Sciatic nerve (tissue), 2 donors: Measurements from ENCODE around the gene CRB1. TPM values are rescaled to one million over a fixed set of nuclear protein-coding genes. Genes with fewer than 3 reads are reported as not detected.
"Not testable (repeated sequence)": the region's sequence is repeated elsewhere in the genome, so short reads cannot be mapped to it uniquely, and the experiment has no call there.

Experiments
- ATAC-seq: fragments of 200-7000 bp; cut with Tn5 transposase; one replicate; pipeline ENCODE4 v1.9.1; 2020; ENCODE audit warnings: mild to moderate bottlenecking, moderate library complexity
- DNase-seq: peaks from one replicate; pipeline ENCODE4 v3.0.0-alpha.2; 2020; ENCODE audit warnings: low spot score
- intact Hi-C: fragments of 100-400 bp; cut with DNase I; formaldehyde crosslinking; loops from one replicate; pipeline ENCODE4 v1.14.2; 2022
- total RNA-seq: library from RNA; stranded (reverse); fragmentation: NEBNext Ultra II Directional; extraction: Animal tissue kit (Norgen Biotek cat#: 25700); gene quantifications from one replicate; pipeline ENCODE4 v1.2.1, GENCODE V29; 2021
- donor health status: DM: no; HTN: no; CAD: no.
- donor health status: DM: no; HTN: no; CAD: no.

CRB1 gene
- total RNA-seq, 1 donor from 2014 or later, result 0.94 TPM

DNA sequence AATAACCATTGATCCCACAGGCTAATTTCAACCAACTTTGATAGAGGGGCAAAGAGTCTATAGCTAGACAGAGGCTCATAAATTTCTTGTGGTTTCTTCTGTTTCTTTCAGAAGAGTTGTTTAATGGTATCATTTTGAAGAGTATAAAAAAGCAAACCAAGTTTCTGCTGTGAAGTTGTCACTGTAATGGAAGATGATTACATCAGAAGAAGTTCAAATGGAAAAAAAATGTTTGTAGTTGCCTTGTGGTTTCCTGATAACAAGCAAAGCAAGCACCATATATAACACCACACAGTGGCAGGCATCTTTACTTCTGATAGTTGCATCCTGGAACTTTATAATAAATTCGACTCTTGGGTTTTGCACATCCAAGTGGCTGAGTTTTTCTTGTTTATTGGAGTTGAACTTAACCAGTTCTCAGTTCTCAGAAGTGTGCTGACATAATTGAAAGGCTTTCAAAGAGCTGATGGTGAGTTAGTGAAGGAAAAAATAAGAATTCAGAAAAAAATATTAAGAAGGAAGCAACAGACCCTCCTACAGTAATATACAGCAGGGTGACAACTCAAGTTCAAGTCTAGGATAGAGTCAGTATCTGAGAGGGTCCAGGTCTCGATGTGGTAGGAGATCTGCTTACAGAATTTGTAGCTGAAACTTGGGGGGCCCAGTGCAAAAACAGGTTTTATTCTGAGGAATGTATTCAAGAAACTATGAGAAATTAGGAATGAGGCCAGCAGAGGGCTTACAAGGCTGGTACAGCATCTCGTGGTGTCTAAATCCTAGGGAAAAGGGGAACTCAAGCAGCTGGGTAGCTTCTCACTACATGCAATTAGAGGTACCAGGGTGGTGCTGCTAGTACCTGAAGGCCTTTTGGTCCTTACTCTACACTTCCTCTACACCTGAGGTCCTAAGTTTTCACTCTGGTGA, 123.5 kb downstream of the CRB1 start:
- no peak for DNase-seq
- ATAC-seq, result no peak
- intact Hi-C loops, result no loop called here

DNA sequence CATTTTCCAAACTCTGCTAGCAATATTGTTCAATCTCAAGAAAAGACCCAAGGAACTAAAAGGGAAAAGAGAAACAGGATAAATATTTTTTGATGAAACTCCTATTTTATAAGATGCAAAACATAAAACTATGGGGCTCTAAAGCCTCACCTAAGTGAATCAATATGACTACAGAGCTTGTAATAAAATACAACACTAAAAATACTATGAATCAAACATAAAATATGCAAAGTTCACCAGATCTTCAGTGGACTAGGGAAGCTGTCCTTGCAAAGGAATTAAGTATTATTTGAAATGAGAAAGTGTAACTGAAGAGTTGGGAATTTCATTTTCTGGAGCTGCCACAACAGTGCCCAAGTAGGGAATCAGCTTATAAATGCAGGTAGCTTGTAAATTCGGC, 124.5 kb downstream of the CRB1 start:
- no peak for DNase-seq
- intact Hi-C loops, result no loop called here
- no peak for ATAC-seq

- intact Hi-C loops, result no loop called here
- ATAC-seq, result no peak
- no peak for DNase-seq
Measured at GRCh38 chr1:197393105-197393504, 125.1 kb downstream of the CRB1 start.

- ATAC-seq, result no peak
- no peak for DNase-seq
- intact Hi-C loops, result no loop called here
Measured at GRCh38 chr1:197393772-197394171, 125.7 kb downstream of the CRB1 start.

GRCh38 chr1:197394831-197395608, 127.0 kb downstream of the CRB1 start:
- intact Hi-C loops, result no loop called here
- no peak for ATAC-seq
- no peak for DNase-seq

DNA sequence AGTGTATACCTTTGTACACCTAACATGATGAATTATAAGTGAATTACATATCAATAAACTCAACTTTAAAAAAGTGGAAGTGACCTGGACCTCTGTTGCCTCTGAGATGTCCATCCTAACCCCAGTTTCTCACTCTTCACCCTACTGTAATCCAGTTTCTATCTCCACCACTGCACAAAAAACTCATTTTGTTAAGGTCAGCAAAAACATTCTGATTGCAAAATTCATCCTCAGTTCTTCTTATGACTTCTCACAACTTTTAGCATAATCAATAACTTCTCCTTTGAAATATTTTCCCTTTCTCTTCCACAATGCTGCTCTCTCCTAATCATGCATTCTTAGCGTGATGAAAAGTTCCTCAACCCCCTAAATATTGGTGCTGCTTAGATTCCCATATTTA, 129.8 kb downstream of the CRB1 start:
- intact Hi-C loops, result no loop called here
- no peak for ATAC-seq

DNA sequence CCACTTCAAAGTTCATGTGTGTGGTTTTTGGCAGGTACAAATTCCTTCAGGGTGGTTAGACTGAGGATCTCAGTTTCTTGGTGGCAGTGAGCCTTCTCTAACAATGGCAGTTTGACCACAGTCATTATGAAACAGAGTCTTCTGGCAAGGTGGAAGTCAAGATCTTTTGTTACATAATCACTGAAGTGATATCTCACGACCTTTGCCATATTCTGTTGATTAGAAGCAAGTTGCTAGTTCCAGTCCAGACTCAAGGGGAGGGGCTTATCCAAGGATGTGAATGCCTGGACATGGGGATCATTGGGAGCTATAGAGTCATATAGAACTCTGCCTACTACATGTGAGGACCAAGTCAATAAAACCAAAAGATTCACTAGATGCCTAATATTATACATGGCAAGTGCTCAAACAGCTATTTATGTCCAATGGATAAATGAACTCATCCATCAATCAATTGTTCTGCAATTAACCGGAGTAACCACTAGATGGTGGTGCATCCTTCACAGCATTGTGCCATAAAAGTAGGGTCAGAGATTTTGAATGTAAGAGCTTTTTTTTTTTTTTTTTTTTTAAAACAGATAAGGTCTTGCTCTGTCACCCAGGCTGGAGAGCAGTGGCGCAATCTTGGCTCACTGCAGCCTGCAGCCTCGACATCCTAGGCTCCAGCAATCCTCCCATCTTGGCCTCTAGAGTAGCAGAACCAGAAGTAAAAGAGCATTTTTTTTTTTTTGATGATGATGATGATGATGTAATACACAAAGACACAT, 131.9 kb downstream of the CRB1 start:
- ATAC-seq, result no peak
- intact Hi-C loops, result no loop called here
- no peak for DNase-seq

More for the DNA sequence above, 129.8 kb downstream of the CRB1 start:
- no peak for DNase-seq

GRCh38 chr1:197400522-197400902, 132.5 kb downstream of the CRB1 start:
- DNase-seq, result no peak
- intact Hi-C loops, result no loop called here
- ATAC-seq, result no peak

GRCh38 chr1:197402189-197402588, 134.1 kb downstream of the CRB1 start:
- intact Hi-C loops, result no loop called here
- DNase-seq (no peak), ATAC-seq (no peak)

- intact Hi-C loops, ATAC-seq, DNase-seq: not testable (repeated sequence)
Measured at GRCh38 chr1:197404774-197405173, 136.7 kb downstream of the CRB1 start.

- intact Hi-C loops, result not testable (repeated sequence)
Measured at GRCh38 chr1:197405614-197406013, 137.6 kb downstream of the CRB1 start.

DNA sequence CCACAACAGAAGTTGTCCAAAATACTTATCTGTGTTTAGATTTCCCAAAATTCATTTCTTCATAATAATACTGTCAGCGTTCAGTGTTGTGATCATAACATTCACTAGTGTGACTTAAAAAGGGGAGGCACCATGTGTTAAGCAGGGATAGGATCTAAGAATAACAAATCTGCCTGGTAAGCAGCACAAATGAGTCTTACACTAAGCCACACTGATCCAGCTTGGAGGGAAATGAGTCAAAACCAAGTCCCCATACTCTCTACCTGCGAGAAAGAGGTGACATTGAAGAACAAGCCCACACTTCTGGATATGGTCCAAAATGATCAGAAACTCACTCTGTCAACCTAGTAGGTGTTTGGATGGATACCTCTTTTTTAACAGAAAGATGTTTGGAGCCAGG, 145.5 kb downstream of the CRB1 start:
- intact Hi-C loops, result no loop called here
- no peak for DNase-seq
- ATAC-seq, result no peak

More at GRCh38 chr1:197405614-197406013, 137.6 kb downstream of the CRB1 start:
- DNase-seq, ATAC-seq: not testable (repeated sequence)

DNA sequence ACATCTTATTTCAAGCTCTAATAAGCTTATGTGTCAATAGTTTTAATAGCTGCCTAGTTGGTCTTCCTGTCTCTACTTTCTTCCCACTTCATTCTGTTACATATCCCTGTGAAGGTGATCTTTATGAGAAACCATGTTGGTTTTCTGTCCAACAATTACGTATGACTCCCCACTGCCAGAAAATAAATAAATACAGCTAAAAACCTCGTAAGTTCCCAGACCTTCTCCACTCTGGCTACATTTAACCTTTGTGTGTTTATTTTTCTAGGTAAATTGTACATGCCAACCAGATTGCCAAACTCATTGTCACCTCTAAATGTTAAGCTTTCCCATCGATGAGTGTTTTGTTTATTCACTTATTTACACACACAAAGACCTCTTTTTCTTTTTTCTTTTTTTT, 147.2 kb downstream of the CRB1 start:
- intact Hi-C loops, result no loop called here

DNA sequence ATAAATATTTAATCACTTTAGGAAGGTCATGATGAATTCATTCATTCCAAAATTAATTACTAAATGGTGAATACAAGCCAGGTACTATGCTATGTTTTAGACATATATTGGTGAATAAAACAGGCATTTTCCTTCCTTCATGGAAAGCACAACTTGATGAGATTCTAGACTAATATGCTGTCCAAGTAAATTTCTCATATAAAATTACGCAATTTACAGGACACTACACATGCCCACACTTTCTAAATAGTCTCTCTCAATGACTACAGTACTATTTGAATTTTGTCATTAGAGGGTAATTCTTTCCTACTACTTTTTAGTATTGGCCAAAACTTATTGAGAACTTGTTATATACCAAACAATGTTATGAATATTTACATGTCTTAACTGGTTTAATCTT, 150.6 kb downstream of the CRB1 start:
- no peak for DNase-seq
- intact Hi-C loops, result no loop called here
- no peak for ATAC-seq

More for the DNA sequence above, 147.2 kb downstream of the CRB1 start:
- ATAC-seq (no peak), DNase-seq (no peak)

GRCh38 chr1:197422993-197423392, 154.9 kb downstream of the CRB1 start:
- DNase-seq (no peak), ATAC-seq (no peak)
- intact Hi-C loops, result no loop called here

GRCh38 chr1:197424380-197424779, 156.3 kb downstream of the CRB1 start:
- DNase-seq (no peak), ATAC-seq (no peak)
- intact Hi-C loops, result no loop called here

- no peak for DNase-seq
- intact Hi-C loops, result no loop called here
- ATAC-seq, result no peak
Measured at GRCh38 chr1:197429372-197429771, 161.3 kb downstream of the CRB1 start.

GRCh38 chr1:197435224-197435623, 167.2 kb downstream of the CRB1 start:
- intact Hi-C loops, result no loop called here
- no peak for DNase-seq
- ATAC-seq, result no peak

- ATAC-seq (no peak), DNase-seq (no peak)
- intact Hi-C loops, result no loop called here
Measured at GRCh38 chr1:197437601-197438000, 169.5 kb downstream of the CRB1 start.
